Gastroesophageal sphincter (tissue), 3 donors: Measurements from ENCODE around the gene SUGCT.

Experiments used
- CTCF ChIP-seq, 4 experiments: fragments of 200-600 bp in 2 of 4; fragments of 450-650 bp in 2 of 4; sonication (generic) in 1 of 4; IDR thresholded peaks; one replicate each; pipeline ENCODE4 v1.5.1; 2017 to 2019; ENCODE audit warnings: antibody characterized with exemption in 4 of 4, mild to moderate bottlenecking in 2 of 4, moderate library complexity in 2 of 4
- EP300 ChIP-seq: sonication (generic); formaldehyde crosslinking; IDR thresholded peaks from one replicate; pipeline ENCODE4 v1.6.1; 2017; ENCODE audit warnings: antibody characterized with exemption, mild to moderate bottlenecking
- POLR2A ChIP-seq, 2 donors: fragments of 450-650 bp; IDR thresholded peaks; one replicate each; pipeline ENCODE4 v1.6.1; 2017; ENCODE audit warnings: antibody characterized with exemption in 2 of 2, mild to moderate bottlenecking in 2 of 2, moderate library complexity in 1 of 2
- POLR2AphosphoS5 ChIP-seq: sonication (generic); formaldehyde crosslinking; IDR thresholded peaks from one replicate; pipeline ENCODE4 v1.6.1; 2017; ENCODE audit warnings: antibody characterized with exemption

GRCh38 chr7:40551685-40552576 is 417.1 kb downstream of the SUGCT start:
- TF ChIP-seq POLR2A (IDR thresholded peaks at IDR 0.05) (no peak), CTCF (IDR thresholded peaks at IDR 0.05) (no peak), EP300 (no peak), POLR2AphosphoS5 (no peak)
